Liver (tissue), 3 donors: ENCODE results near the gene KCTD2.

ENCODE experiments used
- CTCF ChIP-seq: fragments of 150-350 bp; IDR thresholded peaks from 2 replicates; pipeline ENCODE4 v1.5.1; 2017; ENCODE audit warnings: improper control_type of control experiment, low read depth, low read length; ENCODE audit not compliant: missing input control
- EGR1 ChIP-seq, 2 donors: IDR thresholded peaks; 2 replicates each; pipeline ENCODE4 v1.6.1; 2016 to 2018; ENCODE audit warnings: antibody characterized with exemption in 2 of 2, low read depth in 2 of 2
- FOXA1 ChIP-seq: IDR thresholded peaks from 2 replicates; pipeline ENCODE4 v1.6.1; 2016; ENCODE audit warnings: antibody characterized with exemption
- JUND ChIP-seq, 2 donors: IDR thresholded peaks; 2 replicates each; pipeline ENCODE4 v1.6.1; 2016; ENCODE audit warnings: antibody characterized with exemption in 2 of 2
- REST ChIP-seq: IDR thresholded peaks from 2 replicates; pipeline ENCODE4 v1.6.1; 2016; ENCODE audit warnings: antibody characterized with exemption, mild to moderate bottlenecking
- RXRA ChIP-seq, 2 donors: IDR thresholded peaks; 2 replicates each; pipeline ENCODE4 v1.6.1; 2017 to 2018; ENCODE audit warnings: antibody characterized with exemption in 2 of 2, mild to moderate bottlenecking in 1 of 2
- TAF1 ChIP-seq: conservative IDR thresholded peaks from 2 replicates; pipeline ENCODE4 v1.6.1; 2016; ENCODE audit warnings: antibody characterized with exemption, mild to moderate bottlenecking
- TF ChIP-seq, protein P1 (sequence below): IDR thresholded peaks from 2 replicates; pipeline ENCODE4 v1.6.1; 2016; ENCODE audit warnings: antibody characterized with exemption
- TF ChIP-seq, protein P2 (sequence below): IDR thresholded peaks from 2 replicates; pipeline ENCODE4 v1.6.1; 2016; ENCODE audit warnings: antibody characterized with exemption
- donor health status: healthy.
- donor health status: healthy.

DNA sequence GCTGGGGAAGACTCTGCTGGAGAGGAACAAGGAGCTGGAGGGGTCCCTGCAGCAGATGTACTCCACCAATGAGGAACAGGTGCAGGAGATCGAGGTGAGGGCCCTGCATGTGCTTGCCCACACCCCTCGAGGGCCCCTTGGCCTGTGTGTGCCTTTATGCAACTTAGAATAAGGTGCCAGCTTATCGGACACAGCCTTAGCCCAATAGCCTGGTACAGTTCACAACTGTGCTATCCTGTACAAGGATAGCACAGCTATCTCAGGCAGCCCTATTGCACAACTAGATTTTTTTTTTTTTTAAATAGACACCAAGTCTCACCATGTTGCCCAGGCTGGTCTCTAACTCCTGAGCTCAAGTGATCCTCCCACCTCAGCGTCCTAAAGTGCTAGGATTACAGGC, 47.5 kb upstream of the KCTD2 start:
- no peak for TF ChIP-seq CTCF
- no peak for TF ChIP-seq EGR1 (IDR thresholded peaks at IDR 0.05; ENCODE audit: low read depth in 2 of 2)
- TF ChIP-seq FOXA1: no peak
- TF ChIP-seq, protein P1, sequence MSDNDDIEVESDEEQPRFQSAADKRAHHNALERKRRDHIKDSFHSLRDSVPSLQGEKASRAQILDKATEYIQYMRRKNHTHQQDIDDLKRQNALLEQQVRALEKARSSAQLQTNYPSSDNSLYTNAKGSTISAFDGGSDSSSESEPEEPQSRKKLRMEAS: no peak
- no peak for TF ChIP-seq TAF1
- TF ChIP-seq JUND (IDR thresholded peaks at IDR 0.05): no peak
- TF ChIP-seq REST: no peak
- TF ChIP-seq, protein P2, sequence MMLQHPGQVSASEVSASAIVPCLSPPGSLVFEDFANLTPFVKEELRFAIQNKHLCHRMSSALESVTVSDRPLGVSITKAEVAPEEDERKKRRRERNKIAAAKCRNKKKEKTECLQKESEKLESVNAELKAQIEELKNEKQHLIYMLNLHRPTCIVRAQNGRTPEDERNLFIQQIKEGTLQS: no peak
- TF ChIP-seq RXRA (IDR thresholded peaks at IDR 0.05): no peak
